Mucosa of descending colon (tissue), 3 donors: ENCODE results near the gene VWA8. TPM values are rescaled to one million over a fixed set of nuclear protein-coding genes. Genes with fewer than 3 reads are reported as not detected.

Experiments
- ATAC-seq: fragments of 200-7000 bp; cut with Tn5 transposase; one replicate; pipeline ENCODE4 v1.9.1; 2020; ENCODE audit warnings: mild to moderate bottlenecking, moderate library complexity
- DNase-seq, 3 donors: peaks; one replicate each; pipeline ENCODE4 v3.0.0-alpha.2; 2020
- H3K36me3 ChIP-seq: fragments of 200-600 bp; one replicate; pipeline ENCODE4 v1.8.0; 2021; ENCODE audit warnings: low read depth, mild to moderate bottlenecking
- H3K4me1 ChIP-seq: fragments of 200-600 bp; one replicate; pipeline ENCODE4 v1.8.0; 2021; ENCODE audit warnings: low read depth, mild to moderate bottlenecking
- H3K4me3 ChIP-seq: fragments of 200-600 bp; one replicate; pipeline ENCODE4 v1.8.0; 2021; ENCODE audit warnings: mild to moderate bottlenecking
- H3K9me3 ChIP-seq: fragments of 200-600 bp; one replicate; pipeline ENCODE4 v1.8.0; 2021; ENCODE audit warnings: mild to moderate bottlenecking
- CTCF ChIP-seq: fragments of 200-600 bp; IDR thresholded peaks from one replicate; pipeline ENCODE4 v1.8.0; 2022; ENCODE audit warnings: antibody characterized with exemption, mild to moderate bottlenecking
- intact Hi-C, 2 donors: fragments of 100-400 bp; cut with DNase I in 1 of 2; cut with micrococcal nuclease in 1 of 2; formaldehyde crosslinking; loops; one replicate each; pipeline versions ENCODE4 v1.11.0 to v1.11.1; 2022; cut with DNase I, micrococcal nuclease
- total RNA-seq, 3 donors: library from RNA; stranded (reverse); fragmentation: NEBNext Ultra II Directional in 2 of 3; extraction: Animal tissue kit (Norgen Biotek cat#: 25700) in 2 of 3; gene quantifications; one replicate each; pipeline versions ENCODE4 v1.2.1 to v1.2.4, GENCODE V29; 2021 to 2023
- donor health status: DM: no; HTN: no; CAD: no; lungs with moderate emphysema.
- donor health status: DM: no; HTN: no; CAD: no.
- donor health status: DM: no; HTN: yes; CAD: no.

The VWA8 gene
- total RNA-seq, 3 donors from 2014 or later, result 19.1 to 31.5 (median 27.0) TPM

GRCh38 chr13:41587490-41587889 lies 373.4 kb downstream of the VWA8 start:
- TF ChIP-seq CTCF, result no peak
- ATAC-seq, result no peak
- intact Hi-C loops, result no loop called here
- Histone ChIP-seq H3K4me3 (no peak overlapping the region), H3K4me1 (no peaks in the 10 kb centered on the region), H3K9me3 (no peaks in the 10 kb centered on the region), H3K36me3 (no peaks in the 10 kb centered on the region)
- DNase-seq, result no peak

GRCh38 chr13:41586216-41586615 lies 374.7 kb downstream of the VWA8 start:
- ATAC-seq (no peak), DNase-seq (no peak)
- no peak for TF ChIP-seq CTCF
- Histone ChIP-seq H3K4me1 (no peaks in the 10 kb centered on the region), H3K36me3 (no peaks in the 10 kb centered on the region), H3K4me3 (no peak overlapping the region), H3K9me3 (no peaks in the 10 kb centered on the region)
- intact Hi-C loops, result no loop called here

- ATAC-seq (no peak), DNase-seq (no peak)
- H3K4me3 ChIP-seq, result no peak overlapping the region
- no peaks in the 10 kb centered on the region for H3K9me3 ChIP-seq
- intact Hi-C loops, result no loop called here
- no peaks in the 10 kb centered on the region for H3K4me1 ChIP-seq
- no peak for TF ChIP-seq CTCF
- no peaks in the 10 kb centered on the region for H3K36me3 ChIP-seq
Measured at GRCh38 chr13:41582027-41582463, 378.9 kb downstream of the VWA8 start.

- H3K9me3 ChIP-seq, result no peaks in the 10 kb centered on the region
- H3K4me1 ChIP-seq, result no peaks in the 10 kb centered on the region
- intact Hi-C loops, result no loop called here
- DNase-seq (no peak), ATAC-seq (no peak)
- H3K4me3 ChIP-seq, result no peak overlapping the region
- H3K36me3 ChIP-seq, result no peaks in the 10 kb centered on the region
- TF ChIP-seq CTCF, result no peak
Measured at GRCh38 chr13:41580345-41580744, 380.6 kb downstream of the VWA8 start.

- no peak for TF ChIP-seq CTCF
- no peaks in the 10 kb centered on the region for H3K9me3 ChIP-seq
- ATAC-seq, result no peak
Measured at GRCh38 chr13:41579881-41580280, 381.0 kb downstream of the VWA8 start.

GRCh38 chr13:41579168-41579567 lies 381.7 kb downstream of the VWA8 start:
- Histone ChIP-seq H3K4me3 (no peak overlapping the region), H3K36me3 (no peaks in the 10 kb centered on the region), H3K9me3 (no peaks in the 10 kb centered on the region), H3K4me1 (no peaks in the 10 kb centered on the region)
- intact Hi-C loops, result no loop called here
- no peak for ATAC-seq
- no peak for TF ChIP-seq CTCF
- DNase-seq, result no peak

More at GRCh38 chr13:41579881-41580280, 381.0 kb downstream of the VWA8 start:
- no peak for DNase-seq
- H3K4me1 ChIP-seq, result no peaks in the 10 kb centered on the region
- intact Hi-C loops, result no loop called here
- no peaks in the 10 kb centered on the region for H3K36me3 ChIP-seq
- no peak overlapping the region for H3K4me3 ChIP-seq
